Peyer's patch (tissue), 4 donors: ENCODE data around the gene TMEM169.

Experiments
- CTCF ChIP-seq, 6 experiments: fragments of 450-650 bp in 4 of 6; fragments of 200-600 bp in 2 of 6; sonication (generic) in 1 of 6; IDR thresholded peaks; one replicate each; pipeline ENCODE4 v1.5.1; 2017 to 2019; ENCODE audit warnings: antibody characterized with exemption in 6 of 6, mild to moderate bottlenecking in 3 of 6, moderate library complexity in 1 of 6
- POLR2A ChIP-seq, 2 donors: fragments of 450-650 bp; IDR thresholded peaks; one replicate each; pipeline ENCODE4 v1.5.1; 2017; ENCODE audit warnings: antibody characterized with exemption in 2 of 2, mild to moderate bottlenecking in 2 of 2, moderate library complexity in 2 of 2

DNA sequence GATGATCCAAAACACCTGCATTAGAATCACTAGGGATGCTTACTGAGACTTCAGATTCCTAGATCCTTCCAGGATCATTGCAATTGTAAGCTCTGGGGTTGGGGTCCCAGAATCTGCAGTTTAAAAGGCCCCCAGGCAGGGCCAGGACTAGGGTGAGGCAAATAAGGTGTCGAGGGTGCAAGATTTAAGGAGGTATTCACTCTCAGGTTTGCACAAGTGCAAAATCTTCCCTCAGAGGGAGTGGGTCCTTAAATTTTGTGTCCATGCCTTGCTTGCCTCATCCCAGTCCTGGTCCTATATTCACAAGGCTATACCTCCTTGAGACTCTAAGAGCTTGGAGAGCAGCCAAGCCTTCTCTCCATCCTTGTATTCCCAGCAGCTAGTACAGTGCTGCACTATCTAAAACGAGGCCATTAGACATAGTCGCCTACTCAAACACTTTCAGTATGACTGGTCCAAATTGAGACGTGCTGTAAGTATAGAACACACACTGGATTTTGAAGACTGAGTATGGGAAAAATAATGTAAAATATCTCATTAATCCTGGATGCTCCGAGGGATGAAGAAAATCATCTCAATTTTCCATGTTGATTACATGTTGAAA is 36.7 kb upstream of the TMEM169 start:
- TF ChIP-seq CTCF (IDR thresholded peaks at IDR 0.05) (no peak), POLR2A (IDR thresholded peaks at IDR 0.05) (no peak)
